ENCODE measurements around the gene PGAM5.

PGAM5 gene

GRCh38 chr12:132668191-132669088 is 42.2 kb upstream of the PGAM5 start:
- TF ChIP-seq CTCF (conservative IDR thresholded peaks at IDR 0.05), result no peak
- no peak overlapping the region for H3K27ac ChIP-seq

GRCh38 chr12:132669166-132669879 is 41.3 kb upstream of the PGAM5 start:
- TF ChIP-seq CTCF (conservative IDR thresholded peaks at IDR 0.05), result no peak
- no peak overlapping the region for H3K27ac ChIP-seq

- no peak for TF ChIP-seq CTCF (conservative IDR thresholded peaks at IDR 0.05)
- H3K27ac ChIP-seq, result no peak overlapping the region
Observed at GRCh38 chr12:132672116-132672515, 38.5 kb upstream of the PGAM5 start.

- no peak overlapping the region for H3K27ac ChIP-seq
- TF ChIP-seq CTCF (conservative IDR thresholded peaks at IDR 0.05), result no peak
Observed at GRCh38 chr12:132672678-132673077, 38.0 kb upstream of the PGAM5 start.

GRCh38 chr12:132673288-132674179 is 37.1 kb upstream of the PGAM5 start:
- no peak for TF ChIP-seq CTCF (conservative IDR thresholded peaks at IDR 0.05)
- H3K27ac ChIP-seq, result no peak overlapping the region

GRCh38 chr12:132674561-132674960 is 36.1 kb upstream of the PGAM5 start:
- no peak for TF ChIP-seq CTCF (conservative IDR thresholded peaks at IDR 0.05)
- no peak overlapping the region for H3K27ac ChIP-seq

All from VCaP (cell line).